ENCODE results near the gene E2F6. TPM values are rescaled to one million over a fixed set of nuclear protein-coding genes. Genes with fewer than 3 reads are reported as not detected.
A peak's percentile ranks its signal among the peaks of the same experiment; 100 is the strongest.

Gene E2F6
- total and polyA plus RNA-seq, 2 of the 13 experiments (the other 11 are each of a cell fraction or from before 2014, with no cell fraction given), result 27.3 to 36.0 TPM

DNA sequence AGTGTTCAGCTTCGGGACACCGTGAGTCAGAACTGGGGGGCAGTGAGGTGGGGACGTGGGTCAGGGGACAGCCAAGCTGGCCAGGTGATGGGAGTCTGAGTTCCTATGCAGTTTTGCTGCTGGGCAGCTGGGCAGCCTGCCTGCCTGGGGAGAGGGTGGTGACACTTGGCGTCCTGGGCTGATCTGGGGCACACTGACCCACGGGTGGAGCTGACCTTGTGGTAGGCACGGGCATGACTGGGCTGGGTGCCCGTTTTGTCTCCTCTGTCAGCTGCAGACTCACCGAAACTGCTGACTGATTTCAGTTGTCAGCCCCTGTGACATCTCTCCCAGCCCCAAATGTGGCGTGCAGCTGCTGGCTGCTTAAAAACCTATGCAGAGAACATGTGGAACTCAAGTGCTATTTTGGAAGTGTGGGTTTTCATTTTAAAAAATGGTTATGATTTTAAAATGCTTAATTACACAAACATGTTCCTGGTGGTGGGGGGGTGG, 32.6 kb upstream of the E2F6 start (continued):
- 0 out of 2 replicates have a peak, but pooled peaks have one; percentile 45 for TF ChIP-seq ZNF891 (CRISPR knock-in tag; IDR thresholded peaks at IDR 0.05)
- TF ChIP-seq NFIC (IDR thresholded peaks at IDR 0.05; ENCODE audit: low read length), result no peak
- TF ChIP-seq SMAD3 (CRISPR knock-in tag; IDR thresholded peaks at IDR 0.05), result no peak; the same call in 1 of the 2 replicates
- no peak for TF ChIP-seq ZNF790 (CRISPR knock-in tag; IDR thresholded peaks at IDR 0.05; ENCODE audit: borderline replicate concordance)
- peak; percentile 50; the same call in 1 of the 2 replicates for TF ChIP-seq ZNF720 (CRISPR knock-in tag; IDR thresholded peaks at IDR 0.05)
- no peak for TF ChIP-seq SCMH1 (CRISPR knock-in tag; IDR thresholded peaks at IDR 0.05; ENCODE audit: borderline replicate concordance)
- 0 out of 2 replicates have a peak, but pooled peaks have one; percentile 67 for TF ChIP-seq RELA (CRISPR knock-in tag; IDR thresholded peaks at IDR 0.05)
- TF ChIP-seq, protein P1, sequence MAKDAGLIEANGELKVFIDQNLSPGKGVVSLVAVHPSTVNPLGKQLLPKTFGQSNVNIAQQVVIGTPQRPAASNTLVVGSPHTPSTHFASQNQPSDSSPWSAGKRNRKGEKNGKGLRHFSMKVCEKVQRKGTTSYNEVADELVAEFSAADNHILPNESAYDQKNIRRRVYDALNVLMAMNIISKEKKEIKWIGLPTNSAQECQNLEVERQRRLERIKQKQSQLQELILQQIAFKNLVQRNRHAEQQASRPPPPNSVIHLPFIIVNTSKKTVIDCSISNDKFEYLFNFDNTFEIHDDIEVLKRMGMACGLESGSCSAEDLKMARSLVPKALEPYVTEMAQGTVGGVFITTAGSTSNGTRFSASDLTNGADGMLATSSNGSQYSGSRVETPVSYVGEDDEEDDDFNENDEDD (CRISPR knock-in tag; IDR thresholded peaks at IDR 0.05; ENCODE audit: borderline replicate concordance), result 0 out of 2 replicates have a peak, but pooled peaks have one; percentile 15
- TF ChIP-seq, protein P2, sequence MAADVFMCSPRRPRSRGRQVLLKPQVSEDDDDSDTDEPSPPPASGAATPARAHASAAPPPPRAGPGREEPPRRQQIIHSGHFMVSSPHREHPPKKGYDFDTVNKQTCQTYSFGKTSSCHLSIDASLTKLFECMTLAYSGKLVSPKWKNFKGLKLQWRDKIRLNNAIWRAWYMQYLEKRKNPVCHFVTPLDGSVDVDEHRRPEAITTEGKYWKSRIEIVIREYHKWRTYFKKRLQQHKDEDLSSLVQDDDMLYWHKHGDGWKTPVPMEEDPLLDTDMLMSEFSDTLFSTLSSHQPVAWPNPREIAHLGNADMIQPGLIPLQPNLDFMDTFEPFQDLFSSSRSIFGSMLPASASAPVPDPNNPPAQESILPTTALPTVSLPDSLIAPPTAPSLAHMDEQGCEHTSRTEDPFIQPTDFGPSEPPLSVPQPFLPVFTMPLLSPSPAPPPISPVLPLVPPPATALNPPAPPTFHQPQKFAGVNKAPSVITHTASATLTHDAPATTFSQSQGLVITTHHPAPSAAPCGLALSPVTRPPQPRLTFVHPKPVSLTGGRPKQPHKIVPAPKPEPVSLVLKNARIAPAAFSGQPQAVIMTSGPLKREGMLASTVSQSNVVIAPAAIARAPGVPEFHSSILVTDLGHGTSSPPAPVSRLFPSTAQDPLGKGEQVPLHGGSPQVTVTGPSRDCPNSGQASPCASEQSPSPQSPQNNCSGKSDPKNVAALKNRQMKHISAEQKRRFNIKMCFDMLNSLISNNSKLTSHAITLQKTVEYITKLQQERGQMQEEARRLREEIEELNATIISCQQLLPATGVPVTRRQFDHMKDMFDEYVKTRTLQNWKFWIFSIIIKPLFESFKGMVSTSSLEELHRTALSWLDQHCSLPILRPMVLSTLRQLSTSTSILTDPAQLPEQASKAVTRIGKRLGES (CRISPR knock-in tag; IDR thresholded peaks at IDR 0.05; ENCODE audit: borderline replicate concordance), result no peak
- TF ChIP-seq CEBPG (CRISPR knock-in tag; IDR thresholded peaks at IDR 0.05), result no peak
- no peak for TF ChIP-seq ZSCAN5A (CRISPR knock-in tag; IDR thresholded peaks at IDR 0.05; ENCODE audit: borderline replicate concordance)
- no peak for TF ChIP-seq ZNF784 (CRISPR knock-in tag; IDR thresholded peaks at IDR 0.05; ENCODE audit: borderline replicate concordance)
- no peak for TF ChIP-seq ZNF354B (CRISPR knock-in tag; IDR thresholded peaks at IDR 0.05)
- TF ChIP-seq ZNF597 (CRISPR knock-in tag; IDR thresholded peaks at IDR 0.05), result no peak
- no peak; the same call in 1 of the 2 replicates for TF ChIP-seq ZNF367 (CRISPR knock-in tag; IDR thresholded peaks at IDR 0.05; ENCODE audit: borderline replicate concordance)
- no peak for TF ChIP-seq ZNF484 (CRISPR knock-in tag; IDR thresholded peaks at IDR 0.05; ENCODE audit: borderline replicate concordance, low read depth)
- no peak for TF ChIP-seq ATF7-NPFF (CRISPR knock-in tag; IDR thresholded peaks at IDR 0.05; ENCODE audit: low read depth)
- no peak for TF ChIP-seq POGZ (CRISPR knock-in tag; IDR thresholded peaks at IDR 0.05)
- no peak for TF ChIP-seq GTF2F1 (IDR thresholded peaks at IDR 0.05; ENCODE audit: low read length)
- TF ChIP-seq ZNF652 (CRISPR knock-in tag; IDR thresholded peaks at IDR 0.05; ENCODE audit: borderline replicate concordance, low read depth), result no peak
- TF ChIP-seq U2AF1 (optimal IDR thresholded peaks at IDR 0.05; ENCODE audit: low read depth, low read length), result no peak
- no peak for TF ChIP-seq TBP (CRISPR knock-in tag; IDR thresholded peaks at IDR 0.05)

Data from HepG2 (cell line).